Measurements from ENCODE around the gene RPUSD1. TPM values are rescaled to one million over a fixed set of nuclear protein-coding genes. Genes with fewer than 3 reads are reported as not detected.

Gene RPUSD1
- total and polyA plus RNA-seq, 3 donors from 2014 or later: 11.4 to 24.0 (median 18.6) TPM

DNA sequence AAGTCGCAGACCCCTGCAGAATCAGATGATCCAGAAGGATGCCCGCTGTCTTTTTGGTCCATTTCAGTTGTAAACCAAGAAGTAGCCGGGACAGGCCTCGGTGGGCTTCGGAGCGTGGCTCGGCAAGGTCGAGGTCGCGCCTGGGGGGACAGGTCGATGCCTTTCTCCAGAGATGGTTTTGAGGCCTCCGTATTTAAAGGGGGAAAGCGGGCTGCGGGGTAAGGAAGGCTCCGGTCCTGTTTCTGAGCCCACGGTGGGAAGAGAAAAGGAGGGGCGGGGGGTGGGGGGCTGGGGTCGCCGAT, 19.9 kb upstream of the RPUSD1 start:
- H3K36me3 ChIP-seq (ENCODE audit: low read depth, missing control alignments): no peaks in the 10 kb centered on the region
- H3K27ac ChIP-seq: peak overlapping the region in 1 of 2 donors; percentile 88
- intact Hi-C loops (cut with DNase I; ENCODE audit: low total_unique reads): no loop called here
- H3K4me3 ChIP-seq: peak overlapping the region; percentile 78 to 83
- peaks cover 7% of the 10 kb centered on the region for H3K4me1 ChIP-seq
- TF ChIP-seq POLR2A (IDR thresholded peaks at IDR 0.05) (no peak), CTCF (IDR thresholded peaks at IDR 0.05) (no peak)
- H3K27me3 ChIP-seq: no peaks in the 10 kb centered on the region
- no peaks in the 10 kb centered on the region for H3K9me3 ChIP-seq
- WGBS, 2 donors: 30 to 37% methylated on average over 19 of the region's 19 CpGs
- DNase-seq: no peak

- intact Hi-C loops (cut with DNase I; ENCODE audit: low total_unique reads): no loop called here
- H3K4me1 ChIP-seq: peaks cover 7% of the 10 kb centered on the region
- H3K4me3 ChIP-seq: peak overlapping the region; percentile 78 to 83
- WGBS, 2 donors: 24 to 41% methylated on average over 27 to 79 of the region's 80 CpGs
- H3K36me3 ChIP-seq (ENCODE audit: low read depth, missing control alignments): no peaks in the 10 kb centered on the region
- TF ChIP-seq POLR2A (IDR thresholded peaks at IDR 0.05) (peak; percentile 46), CTCF (IDR thresholded peaks at IDR 0.05) (no peak)
- DNase-seq: peak; percentile 94
- H3K27me3 ChIP-seq: no peaks in the 10 kb centered on the region
- no peaks in the 10 kb centered on the region for H3K9me3 ChIP-seq
- H3K27ac ChIP-seq: peak overlapping the region; percentile 68 to 88
These were observed 19.3 kb upstream of the RPUSD1 start for GRCh38 chr16:807347-808084.

DNA sequence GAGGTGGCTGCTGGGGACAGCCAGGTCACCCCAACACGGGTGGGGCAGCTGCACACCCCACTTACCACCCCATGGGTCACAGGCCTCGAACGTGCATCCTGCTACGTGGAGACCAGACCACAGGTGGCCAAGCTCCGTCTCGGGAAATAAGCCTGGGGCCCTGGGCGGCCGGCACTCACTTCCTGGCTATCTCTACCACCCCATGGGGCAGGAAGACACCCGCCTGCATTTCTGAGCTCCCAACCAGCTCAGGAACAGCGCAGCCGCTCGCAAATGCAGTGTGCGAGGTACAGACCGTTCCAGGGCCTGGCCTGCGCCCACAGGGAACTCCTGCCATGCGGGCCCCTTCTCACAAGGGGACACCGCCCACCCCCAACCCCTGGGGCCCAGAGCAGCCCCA, 17.3 kb upstream of the RPUSD1 start:
- intact Hi-C loops (cut with DNase I; ENCODE audit: low total_unique reads): no loop called here
- 86% methylated on average over 17 of the region's 17 CpGs; no CpG with 5 or more reads in 1 of the 2 donors for WGBS, 2 donors
- H3K4me1 ChIP-seq: peaks cover 8% of the 10 kb centered on the region

GRCh38 chr16:804193-805048, 16.2 kb upstream of the RPUSD1 start:
- Histone ChIP-seq H3K9me3 (no peaks in the 10 kb centered on the region), H3K4me3 (no peak overlapping the region), H3K27me3 (no peaks in the 10 kb centered on the region), H3K4me1 (peaks cover 11% of the 10 kb centered on the region), H3K27ac (no peak overlapping the region), H3K36me3 (ENCODE audit: low read depth, missing control alignments) (no peaks in the 10 kb centered on the region)
- WGBS, 2 donors: 59 to 75% methylated on average over 11 to 33 of the region's 33 CpGs
- no peak for TF ChIP-seq CTCF (IDR thresholded peaks at IDR 0.05)
- no peak for TF ChIP-seq POLR2A (IDR thresholded peaks at IDR 0.05)
- intact Hi-C loops (cut with DNase I; ENCODE audit: low total_unique reads): no loop called here
- no peak for DNase-seq

More for the DNA sequence above, 17.3 kb upstream of the RPUSD1 start:
- no peak overlapping the region for H3K4me3 ChIP-seq
- TF ChIP-seq POLR2A (IDR thresholded peaks at IDR 0.05): no peak
- TF ChIP-seq CTCF (IDR thresholded peaks at IDR 0.05): no peak
- no peak overlapping the region for H3K27ac ChIP-seq
- no peaks in the 10 kb centered on the region for H3K36me3 ChIP-seq (ENCODE audit: low read depth, missing control alignments)
- DNase-seq: no peak
- no peaks in the 10 kb centered on the region for H3K9me3 ChIP-seq
- H3K27me3 ChIP-seq: no peaks in the 10 kb centered on the region
